GM12878 (cell line): Measurements from ENCODE around the gene ADGB. TPM values are rescaled to one million over a fixed set of nuclear protein-coding genes. Genes with fewer than 3 reads are reported as not detected.

Source experiments
- ATAC-seq: fragments of 200-7000 bp; cut with Tn5 transposase; 3 replicates; pipeline ENCODE4 v1.9.1; 2020; ENCODE audit warnings: mild to moderate bottlenecking, moderate library complexity
- BruUV-seq: library from RNA; stranded (reverse); fragments of 400-500 nt; replicated peaks from 2 replicates; lab custom pipeline; 2021; lab: Mats Ljungman, UMichigan
- CTCF ChIA-PET: fragments of 300-600 bp; sonication (Branson Sonifier 250); formaldehyde crosslinking; extraction: SDS; loops from one replicate; lab custom pipeline; 2021; ENCODE audit warnings: inconsistent platforms; lab: Yijun Ruan, JAX
- POLR2A ChIA-PET: fragments of 350-600 bp; formaldehyde crosslinking; extraction: SDS; loops from one replicate; lab custom pipeline; 2021; ENCODE audit warnings: inconsistent platforms; lab: Charles Lee
- RAD21 ChIA-PET: fragments of 300-600 bp; sonication (Branson Sonifier 250); formaldehyde crosslinking; loops from one replicate; lab custom pipeline; 2023; ENCODE audit warnings: antibody characterized with exemption; ENCODE audit not compliant: unreplicated experiment; lab: Charles Lee
- SMC1A ChIA-PET: fragments of 300-600 bp; sonication (Branson Sonifier 250); formaldehyde crosslinking; loops from one replicate; lab custom pipeline; 2023; ENCODE audit not compliant: unreplicated experiment, uncharacterized antibody; lab: Charles Lee
- DNase-seq: peaks from one replicate; pipeline ENCODE4 v3.0.0-alpha.2; 2011; ENCODE audit warnings: low read depth, low spot score
- FAIRE-seq: peaks from 3 replicates; lab custom pipeline; 2011; peaks lifted over from hg19 to GRCh38; lab: Jason Lieb, UNC
- H2AFZ ChIP-seq: 2 replicates; pipeline ENCODE4 v1.6.0; 2011; ENCODE audit warnings: low read depth, low read length, control low read depth; ENCODE audit not compliant: control insufficient read depth
- H3K27ac ChIP-seq: 2 replicates; pipeline ENCODE4 v1.5.1; 2011; ENCODE audit warnings: control low read depth; ENCODE audit not compliant: control insufficient read depth, insufficient read depth
- H3K27me3 ChIP-seq, 2 experiments: replicated peaks in 1 of 2; 2 replicates each; pipeline versions ENCODE4 v1.6.0 to v1.6.1; 2011; ENCODE audit warnings: low read length in 1 of 2; ENCODE audit not compliant: control insufficient read depth in 2 of 2, insufficient read depth in 2 of 2
- H3K36me3 ChIP-seq, 2 experiments: 2 replicates each; pipeline ENCODE4 v1.5.1; 2011; ENCODE audit warnings: low read length in 1 of 2; ENCODE audit not compliant: control insufficient read depth in 2 of 2, insufficient read depth in 2 of 2
- H3K4me1 ChIP-seq: 2 replicates; pipeline ENCODE4 v1.6.1; 2011; ENCODE audit warnings: mild to moderate bottlenecking, low read length, moderate library complexity, mixed read lengths; ENCODE audit not compliant: control insufficient read depth, insufficient read depth
- H3K4me2 ChIP-seq: 2 replicates; pipeline ENCODE4 v1.6.0; 2011; ENCODE audit warnings: control low read depth; ENCODE audit not compliant: control insufficient read depth, insufficient read depth
- H3K4me3 ChIP-seq: fragments of 200-600 bp; sonication (generic); 2 replicates; pipeline ENCODE4 v1.5.1; 2016
- H3K79me2 ChIP-seq: 2 replicates; pipeline ENCODE4 v1.6.0; 2011; ENCODE audit warnings: low read length; ENCODE audit not compliant: control insufficient read depth, insufficient read depth
- H3K9ac ChIP-seq: 2 replicates; pipeline ENCODE4 v1.8.0; 2011; ENCODE audit warnings: low read length, control low read depth, mixed read lengths; ENCODE audit not compliant: control insufficient read depth, insufficient read depth
- H3K9me3 ChIP-seq: replicated peaks from 3 replicates; pipeline ENCODE4 v1.5.1; 2011; ENCODE audit warnings: mild to moderate bottlenecking, low read length; ENCODE audit not compliant: control insufficient read depth, insufficient read depth
- H4K20me1 ChIP-seq: 2 replicates; pipeline ENCODE4 v1.6.0; 2011; ENCODE audit not compliant: control insufficient read depth, insufficient read depth
- CBX5 ChIP-seq: sonication (generic); IDR thresholded peaks from 2 replicates; pipeline ENCODE4 v1.6.1; 2016; ENCODE audit warnings: low read depth, moderate library complexity, mild to moderate bottlenecking, inconsistent platforms
- E4F1 ChIP-seq: fragments of 450-650 bp; IDR thresholded peaks from 2 replicates; pipeline ENCODE4 v1.6.1; 2018; ENCODE audit warnings: borderline replicate concordance, mild to moderate bottlenecking; ENCODE audit not compliant: partially characterized antibody
- FOXM1 ChIP-seq: IDR thresholded peaks from 2 replicates; pipeline ENCODE4 v1.6.1; 2012; ENCODE audit warnings: low read depth, mild to moderate bottlenecking, inconsistent platforms, low read length, moderate library complexity
- GATAD2B ChIP-seq: fragments of 450-650 bp; conservative IDR thresholded peaks from 2 replicates; pipeline ENCODE4 v1.6.1; 2017; ENCODE audit warnings: low read depth, mild to moderate bottlenecking, moderate library complexity
- IKZF2 ChIP-seq, 2 experiments: fragments of 450-650 bp; IDR thresholded peaks; 2 replicates each; pipeline ENCODE4 v1.6.1; 2017; ENCODE audit warnings: mild to moderate bottlenecking in 2 of 2, moderate library complexity in 2 of 2
- JUND ChIP-seq: IDR thresholded peaks from 2 replicates; pipeline ENCODE4 v1.6.1; 2012; ENCODE audit warnings: low read depth, mild to moderate bottlenecking, low read length, improper control_type of control experiment, moderate library complexity
- KAT2A ChIP-seq: conservative IDR thresholded peaks from 2 replicates; pipeline ENCODE4 v1.6.1; 2011; ENCODE audit warnings: low read depth, low read length; ENCODE audit not compliant: control insufficient read depth
- MAX ChIP-seq: IDR thresholded peaks from 2 replicates; pipeline ENCODE4 v1.6.1; 2012; ENCODE audit warnings: low read depth, low read length, improper control_type of control experiment
- MEF2B ChIP-seq: fragments of 450-650 bp; IDR thresholded peaks from 2 replicates; pipeline ENCODE4 v1.6.1; 2018; ENCODE audit warnings: mild to moderate bottlenecking, moderate library complexity; ENCODE audit not compliant: partially characterized antibody, poor library complexity, severe bottlenecking
- NR2C1 ChIP-seq: fragments of 450-650 bp; IDR thresholded peaks from 2 replicates; pipeline ENCODE4 v1.6.1; 2017; ENCODE audit warnings: antibody characterized with exemption, mild to moderate bottlenecking, moderate library complexity
- RAD21 ChIP-seq: IDR thresholded peaks from 2 replicates; pipeline ENCODE4 v1.6.1; 2011; ENCODE audit warnings: mild to moderate bottlenecking, low read depth, low read length, moderate library complexity; ENCODE audit not compliant: insufficient read depth
- RBBP5 ChIP-seq: fragments of 200-600 bp; sonication (generic); conservative IDR thresholded peaks from 2 replicates; pipeline ENCODE4 v1.6.1; 2016
- SMAD1 ChIP-seq: fragments of 450-650 bp; IDR thresholded peaks from 2 replicates; pipeline ENCODE4 v1.6.1; 2018; ENCODE audit warnings: mild to moderate bottlenecking, low read depth; ENCODE audit not compliant: partially characterized antibody
- SREBF2 ChIP-seq: IDR thresholded peaks from 2 replicates; pipeline ENCODE4 v1.6.1; 2012; ENCODE audit warnings: mild to moderate bottlenecking, low read length
- SRF ChIP-seq, 2 experiments: IDR thresholded peaks; 2 replicates each; pipeline ENCODE4 v1.6.1; 2011; ENCODE audit warnings: low read depth in 2 of 2, low read length in 2 of 2, mild to moderate bottlenecking in 1 of 2, moderate library complexity in 1 of 2
- WRNIP1 ChIP-seq: IDR thresholded peaks from 2 replicates; pipeline ENCODE4 v1.6.1; 2011; ENCODE audit warnings: low read depth, low read length, improper control_type of control experiment, borderline replicate concordance
- ZBED1 ChIP-seq: IDR thresholded peaks from 2 replicates; pipeline ENCODE4 v1.6.1; 2016; ENCODE audit warnings: borderline replicate concordance
- ZNF24 ChIP-seq: fragments of 450-650 bp; IDR thresholded peaks from 2 replicates; pipeline ENCODE4 v1.6.1; 2017; ENCODE audit warnings: antibody characterized with exemption, mild to moderate bottlenecking
- ZNF592 ChIP-seq: fragments of 450-650 bp; IDR thresholded peaks from 2 replicates; pipeline ENCODE4 v1.6.1; 2017; ENCODE audit warnings: mild to moderate bottlenecking, moderate library complexity
- WGBS: methylation state at CpG from one replicate; pipeline ENCODE4 v1.1.6; 2016; ENCODE audit warnings: low lambda C conversion rate; ENCODE audit not compliant: insufficient replicate concordance, insufficient coverage; ENCODE audit errors: missing lambda C conversion rate; 5-methylcytosine and 5-hydroxymethylcytosine counted together
- in situ Hi-C: fragments of 300-500 bp; cut with MboI; formaldehyde crosslinking; loops from 9 replicates; pipeline ENCODE4 v1.14.3; 2018; ENCODE audit warnings: mixed read lengths
- intact Hi-C: fragments of 100-400 bp; cut with micrococcal nuclease; formaldehyde crosslinking; loops from one replicate; pipeline ENCODE4 v1.14.2; 2022; ENCODE audit not compliant: unreplicated experiment
- polyA plus RNA-seq, 11 experiments: library from polyadenylated mRNA; depleted of rRNA in 4 of 11; unstranded in 6 of 11; stranded (reverse) in 5 of 11; fragments of >200 nt; fragmentation: Nextera tagmentation in 4 of 11; fragmentation: Illumina TruSeq in 1 of 11; extraction: Ambion mirVana in 4 of 11; extraction: Trizol in 1 of 11; gene quantifications; 1 replicate in 1 of 11; 2 replicates in 10 of 11; pipeline versions ENCODE4 v1.2.1 to v1.2.3, GENCODE V29; 2011 to 2016; ENCODE audit warnings: inconsistent platforms in 2 of 11, missing spikeins in 2 of 11, low read depth in 1 of 11
- total RNA-seq, 4 experiments: library from RNA; depleted of rRNA in 3 of 4; stranded (reverse); fragments of >200 nt in 3 of 4; fragmentation: Illumina TruSeq in 1 of 4; extraction: Trizol in 1 of 4; gene quantifications; 2 replicates each; pipeline versions ENCODE4 v1.2.1 to v1.2.3, GENCODE V29; 2013 to 2021

ADGB gene
- total and polyA plus RNA-seq, 10 of the 15 experiments (the other 5 are each of a cell fraction or from before 2014, with no cell fraction given), result not detected

GRCh38 chr6:146670161-146670560 lies 71.4 kb downstream of the ADGB start (continued):
- TF ChIP-seq RAD21, result no peak
- no peak for TF ChIP-seq CBX5
- no peak for TF ChIP-seq MAX

DNA sequence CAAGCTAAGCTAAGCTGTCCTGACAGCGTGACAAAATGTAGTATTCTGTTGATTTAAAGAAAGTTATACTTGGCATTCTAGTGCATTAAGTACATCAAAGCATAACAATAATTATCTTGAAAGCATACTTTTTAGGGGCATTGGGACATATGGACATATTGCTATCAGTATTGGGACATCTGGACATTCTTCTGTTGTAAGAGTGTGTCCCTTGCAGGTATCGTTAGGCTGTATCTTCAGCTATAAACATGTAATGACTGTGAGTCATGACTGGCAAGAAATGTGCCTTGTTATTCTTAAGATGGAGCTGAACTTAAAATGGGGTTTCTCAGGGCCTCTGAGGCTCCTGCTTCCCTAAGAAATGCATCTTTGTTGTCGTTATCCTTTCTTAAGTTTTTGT lies 74.3 kb downstream of the ADGB start:
- intact Hi-C loops, result no loop called here
- TF ChIP-seq SREBF2 (no peak), GATAD2B (no peak), NR2C1 (no peak), ZBED1 (no peak), SRF (IDR thresholded peaks at IDR 0.05; ENCODE audit: low read depth in 2 of 2, low read length in 2 of 2) (no peak), ZNF592 (no peak), SMAD1 (no peak), MEF2B (no peak), JUND (no peak), KAT2A (no peak), WRNIP1 (no peak), FOXM1 (no peak), E4F1 (no peak), ZNF24 (no peak), RBBP5 (no peak), IKZF2 (IDR thresholded peaks at IDR 0.05) (no peak)

More for the DNA sequence above, 74.3 kb downstream of the ADGB start:
- DNase-seq, result no peak
- RAD21 ChIA-PET, result no interaction called here
- Histone ChIP-seq H3K9me3 (no peaks in the 10 kb centered on the region), H2AFZ (no peak overlapping the region), H3K79me2 (no peaks in the 10 kb centered on the region), H3K4me1 (no peaks in the 10 kb centered on the region), H3K4me2 (no peak overlapping the region), H3K27ac (no peak overlapping the region), H3K9ac (no peak overlapping the region), H3K27me3 (no peaks in the 10 kb centered on the region), H3K4me3 (no peak overlapping the region), H3K36me3 (no peaks in the 10 kb centered on the region), H4K20me1 (no peaks in the 10 kb centered on the region)
- in situ Hi-C loops, result no loop called here
- no peak for ATAC-seq
- POLR2A ChIA-PET, result no interaction called here
- no TSS peak for BruUV-seq
- 53% methylated on average over 3 of the region's 3 CpGs for WGBS
- CTCF ChIA-PET, result no interaction called here
- FAIRE-seq, result no peak
- SMC1A ChIA-PET, result interaction anchor here (0.8 kb wide), 1 partner anchor 316 kb away, joined by 3 read pairs; no protein-coding TSS in a partner anchor
